HG03521 (cell line): Measurements from ENCODE around the gene PALM.
"Not testable (repeated sequence)": the region's sequence is repeated elsewhere in the genome, so short reads cannot be mapped to it uniquely, and the experiment has no call there.

Experiments
- ATAC-seq: cut with Tn5 transposase; IDR thresholded peaks from one replicate; pipeline ENCODE4 v1.9.1; 2021; ENCODE audit warnings: mild to moderate bottlenecking, moderate library complexity; ENCODE audit not compliant: unreplicated experiment

PALM gene

GRCh38 chr19:729965-730668, 21.4 kb downstream of the PALM start:
- no peak for ATAC-seq

GRCh38 chr19:731000-731399, 22.3 kb downstream of the PALM start:
- no peak for ATAC-seq

- ATAC-seq: no peak
Measured at GRCh38 chr19:732148-733069, 23.7 kb downstream of the PALM start.

- ATAC-seq: no peak
Measured at GRCh38 chr19:734716-735115, 26.0 kb downstream of the PALM start.

GRCh38 chr19:736125-736524, 27.4 kb downstream of the PALM start:
- ATAC-seq: no peak

- no peak for ATAC-seq
Measured at GRCh38 chr19:737591-738093, 28.9 kb downstream of the PALM start.

GRCh38 chr19:738509-739128, 29.9 kb downstream of the PALM start:
- ATAC-seq: no peak

GRCh38 chr19:739998-740715, 31.4 kb downstream of the PALM start:
- no peak for ATAC-seq

GRCh38 chr19:740816-741505, 32.2 kb downstream of the PALM start:
- not testable (repeated sequence) for ATAC-seq

- ATAC-seq: no peak
Measured at GRCh38 chr19:741506-742131, 32.9 kb downstream of the PALM start.

- ATAC-seq: no peak
Measured at GRCh38 chr19:742540-743075, 33.9 kb downstream of the PALM start.

- no peak for ATAC-seq
Measured at GRCh38 chr19:743168-743687, 34.5 kb downstream of the PALM start.

GRCh38 chr19:745138-745537, 36.4 kb downstream of the PALM start:
- not testable (repeated sequence) for ATAC-seq

GRCh38 chr19:746208-746819, 37.6 kb downstream of the PALM start:
- ATAC-seq: no peak

GRCh38 chr19:746956-747355, 38.2 kb downstream of the PALM start:
- ATAC-seq: no peak

GRCh38 chr19:747432-748273, 38.9 kb downstream of the PALM start:
- ATAC-seq: no peak

- ATAC-seq: no peak
Measured at GRCh38 chr19:748274-748598, 39.5 kb downstream of the PALM start.

GRCh38 chr19:749811-750210, 41.1 kb downstream of the PALM start:
- ATAC-seq: no peak
